ENCODE data around the gene IMMP2L.

DNA sequence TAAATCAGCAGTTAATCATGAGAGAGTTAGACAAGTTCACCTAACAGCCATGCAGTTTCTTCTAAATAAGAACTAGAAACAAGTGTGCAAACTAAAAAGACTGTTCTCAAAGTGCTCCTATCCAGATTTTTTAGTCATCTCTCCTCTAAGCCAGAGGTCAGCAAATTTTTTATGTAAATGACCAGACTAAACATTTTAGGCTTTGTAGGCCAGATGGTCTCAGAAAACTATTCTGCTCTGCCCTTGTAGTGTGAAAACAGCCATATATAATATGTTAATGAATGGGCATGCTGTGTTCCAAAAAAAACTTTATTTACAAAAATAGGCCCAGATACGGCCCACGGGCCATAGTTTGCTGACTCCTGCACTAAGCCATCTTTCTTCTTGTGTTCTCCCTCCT, 734.4 kb downstream of the IMMP2L start:
- TF ChIP-seq EZH2phosphoT487 (IDR thresholded peaks at IDR 0.05; ENCODE audit: borderline replicate concordance, low read length), result no peak
- TF ChIP-seq CTCF (conservative IDR thresholded peaks at IDR 0.05; ENCODE audit: low read depth, low read length), result no peak
